Stimulated activated CD4-positive, alpha-beta T cell treated with anti-CD3 and anti-CD28 coated beads, Interleukin-12 subunit alpha, Interleukin-12 subunit beta, amount 100 ng/mL, for 24 hours (primary cell): ENCODE data around the gene STK4.
"Not testable (repeated sequence)": the region's sequence is repeated elsewhere in the genome, so short reads cannot be mapped to it uniquely, and the experiment has no call there.

Source experiments
- DNase-seq, 2 experiments: peaks; one replicate each; pipeline ENCODE4 v3.0.0-alpha.2; 2020; ENCODE audit warnings: low read depth in 2 of 2

Gene STK4

DNA sequence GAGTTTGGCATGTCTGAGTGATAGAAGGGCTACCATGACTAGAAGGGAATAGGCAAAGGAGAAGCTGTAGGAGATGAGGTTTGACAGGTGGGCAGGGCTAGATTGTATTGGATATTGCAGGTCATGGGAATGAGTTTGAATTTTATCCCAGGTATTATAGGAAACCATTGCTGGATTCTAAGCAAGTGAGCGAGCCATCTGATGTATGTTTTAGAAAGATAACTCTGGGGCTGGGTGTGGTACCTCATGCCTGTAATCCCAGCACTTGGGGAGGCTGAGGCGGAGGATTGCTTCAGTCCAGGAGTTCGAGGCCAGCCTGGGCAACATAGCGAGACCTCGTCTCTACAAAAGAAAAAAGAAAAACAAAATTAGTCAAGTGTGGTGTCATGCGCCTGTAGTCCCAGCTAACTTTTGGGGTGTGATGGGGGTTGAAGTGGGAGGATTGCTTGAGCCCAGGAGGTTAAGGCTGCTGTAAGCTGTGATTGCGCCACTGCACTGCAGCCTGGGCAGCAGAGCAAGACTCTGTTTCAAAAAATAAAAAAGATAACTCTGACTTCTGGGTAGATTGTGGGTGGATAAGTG lies 16.9 kb downstream of the STK4 start:
- DNase-seq = no peak

DNA sequence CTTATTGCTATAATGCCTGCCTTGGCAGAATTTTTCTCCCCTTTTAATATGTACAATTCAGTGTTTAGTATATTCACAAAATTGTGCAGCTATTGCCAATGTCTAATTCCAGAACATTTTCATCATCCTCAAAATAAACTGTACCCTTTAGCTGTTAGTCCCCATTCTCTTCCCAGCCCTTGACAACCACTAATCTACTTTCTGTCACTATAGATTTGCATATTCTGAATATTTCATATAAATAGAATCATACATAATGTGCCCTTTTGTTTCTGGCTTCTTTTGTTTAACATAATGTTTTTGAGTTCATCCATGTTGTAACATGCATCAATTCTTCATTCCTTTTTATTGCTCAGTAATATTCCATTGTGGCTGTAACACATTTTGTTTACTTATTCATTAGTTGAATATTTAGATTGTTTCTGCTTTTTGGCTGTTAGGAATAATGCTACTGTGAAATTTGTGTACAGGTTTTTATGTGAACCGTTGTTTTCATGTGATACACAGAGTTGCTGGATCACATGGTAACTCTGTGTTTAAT lies 22.4 kb downstream of the STK4 start:
- DNase-seq = no peak

DNA sequence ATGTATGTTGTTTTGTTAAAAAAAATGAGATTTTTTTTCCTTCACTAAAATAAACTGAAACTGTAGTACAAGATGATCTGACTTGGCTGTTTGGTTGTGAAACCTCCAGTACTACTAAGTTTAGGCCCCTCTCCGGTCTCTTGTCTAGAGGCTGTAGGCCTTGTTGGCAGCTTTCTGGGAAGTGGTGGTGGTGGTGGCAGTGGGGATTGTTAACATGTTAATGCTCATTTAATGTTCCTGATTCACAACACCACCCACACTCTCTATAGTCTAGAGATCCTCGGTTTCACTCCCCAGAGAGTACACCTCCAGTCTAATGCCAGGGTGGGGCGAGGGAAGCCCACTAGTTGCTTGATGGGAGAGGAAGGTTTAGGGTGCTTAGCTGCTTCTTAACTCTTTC lies 24.1 kb downstream of the STK4 start:
- peak; percentile 38 to 49 for DNase-seq

DNA sequence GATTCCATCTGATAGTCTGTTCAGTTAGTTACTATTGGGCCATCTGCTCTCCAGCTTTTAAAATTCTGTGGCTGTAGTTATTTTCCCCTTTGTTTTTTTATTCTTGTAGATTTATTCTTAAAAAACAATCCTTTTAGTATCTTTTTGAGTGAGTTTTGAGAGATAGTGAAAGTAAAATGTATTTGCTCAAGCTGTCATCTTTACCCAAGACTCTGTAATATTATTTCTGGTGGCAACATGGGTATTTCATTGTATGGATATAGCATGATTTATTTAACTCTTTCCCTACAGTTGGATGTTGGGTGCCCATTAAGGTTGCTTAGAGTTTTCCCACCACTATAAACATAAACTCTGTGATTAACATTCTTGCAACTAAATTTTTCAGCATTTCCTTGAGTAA lies 24.6 kb downstream of the STK4 start:
- no peak for DNase-seq

DNA sequence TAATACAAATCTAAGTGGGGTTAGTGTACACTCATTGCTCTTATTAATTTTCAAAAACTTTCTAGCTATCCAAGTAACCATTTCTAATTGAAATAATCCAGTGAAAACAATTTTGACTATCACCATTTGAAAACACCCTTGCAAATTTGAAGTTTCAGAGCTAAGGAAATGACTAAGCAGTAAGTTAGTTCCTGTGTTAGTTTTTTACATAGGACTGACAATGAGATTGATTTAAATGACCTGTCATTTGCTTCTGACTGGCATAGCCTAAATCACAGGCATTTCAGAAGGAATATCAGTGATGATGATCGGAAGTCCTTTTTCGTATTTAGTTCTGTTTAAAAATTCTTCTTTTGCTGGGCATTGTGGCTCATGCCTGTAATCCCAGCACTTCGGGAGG lies 27.0 kb downstream of the STK4 start:
- no peak for DNase-seq

DNA sequence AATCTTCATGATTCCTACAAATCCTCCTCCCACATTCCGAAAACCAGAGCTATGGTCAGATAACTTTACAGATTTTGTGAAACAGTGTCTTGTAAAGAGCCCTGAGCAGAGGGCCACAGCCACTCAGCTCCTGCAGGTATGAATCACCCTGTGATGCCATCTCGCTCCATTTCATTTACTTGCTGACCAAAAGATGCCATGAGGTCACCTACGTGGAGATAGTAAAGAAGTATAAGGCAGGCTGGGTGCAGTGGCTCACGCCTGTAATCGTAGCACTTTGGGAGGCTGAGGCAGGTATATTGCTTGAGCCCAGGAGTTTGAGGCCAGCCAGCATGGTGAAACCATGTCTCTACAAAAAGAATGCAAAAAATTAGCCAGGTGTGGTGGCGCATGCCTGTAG lies 30.9 kb downstream of the STK4 start:
- no peak for DNase-seq

DNA sequence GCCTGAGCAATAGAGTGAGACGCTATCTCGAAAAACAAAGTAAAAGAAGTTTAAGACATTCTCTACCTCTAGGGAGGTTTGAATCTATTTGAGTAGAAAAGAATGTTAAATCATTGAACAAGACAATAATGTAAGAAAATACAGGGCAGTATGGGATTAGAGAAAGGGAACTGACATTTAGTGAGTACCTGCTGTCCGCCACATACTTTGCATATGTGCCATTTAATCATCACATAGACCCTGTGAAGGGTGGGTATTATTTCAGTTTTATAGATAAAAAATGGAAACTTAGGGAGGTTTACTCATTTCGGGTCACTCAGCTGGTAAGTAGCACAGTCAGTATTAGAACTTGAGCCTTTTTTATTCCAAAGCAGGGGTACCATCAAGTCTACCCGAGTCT lies 31.4 kb downstream of the STK4 start:
- no peak for DNase-seq

DNA sequence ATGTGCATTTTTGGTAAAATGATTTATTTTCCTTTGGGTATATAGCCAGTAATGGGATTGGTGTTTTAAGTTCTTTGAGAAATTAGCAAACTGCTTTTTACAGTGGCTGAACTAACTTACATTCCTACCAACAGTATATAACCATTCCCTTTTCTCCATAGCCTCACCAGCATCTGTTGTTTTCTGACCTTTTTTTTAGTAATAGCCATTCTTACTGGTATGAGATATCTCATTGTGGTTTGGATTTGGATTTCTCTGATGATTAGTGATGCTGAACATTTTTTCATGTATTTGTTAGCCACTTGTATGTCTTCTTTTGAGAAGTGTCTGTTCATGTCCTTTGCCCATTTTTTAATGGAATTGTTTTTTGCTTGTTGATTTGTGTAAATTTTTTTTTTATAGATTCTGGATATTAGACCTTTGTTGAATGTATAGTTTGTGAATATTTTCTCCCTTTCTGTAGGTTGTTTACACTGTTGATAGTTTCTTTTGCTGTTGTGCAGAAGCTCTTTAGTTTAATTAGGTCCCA lies 42.3 kb downstream of the STK4 start:
- DNase-seq = no peak

DNA sequence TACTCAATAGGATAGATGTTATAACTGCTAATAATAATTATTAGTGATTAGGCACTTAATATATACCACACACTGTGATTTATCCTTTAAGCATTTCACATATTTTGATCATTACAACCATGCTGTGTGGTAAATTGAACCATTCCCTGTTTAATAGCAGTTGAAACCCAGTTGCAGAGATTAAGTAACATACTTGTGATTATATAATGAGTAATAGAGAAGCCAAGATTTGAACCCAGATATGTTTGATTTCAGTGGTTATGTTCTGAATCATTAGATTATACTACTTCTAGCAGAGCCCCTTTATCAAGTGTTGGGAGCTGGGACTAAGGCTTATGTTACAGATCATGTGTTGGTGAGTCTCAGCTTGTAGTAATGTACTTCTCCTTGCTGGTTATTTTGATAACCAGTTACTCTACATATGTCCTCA lies 44.1 kb downstream of the STK4 start:
- no peak for DNase-seq

DNA sequence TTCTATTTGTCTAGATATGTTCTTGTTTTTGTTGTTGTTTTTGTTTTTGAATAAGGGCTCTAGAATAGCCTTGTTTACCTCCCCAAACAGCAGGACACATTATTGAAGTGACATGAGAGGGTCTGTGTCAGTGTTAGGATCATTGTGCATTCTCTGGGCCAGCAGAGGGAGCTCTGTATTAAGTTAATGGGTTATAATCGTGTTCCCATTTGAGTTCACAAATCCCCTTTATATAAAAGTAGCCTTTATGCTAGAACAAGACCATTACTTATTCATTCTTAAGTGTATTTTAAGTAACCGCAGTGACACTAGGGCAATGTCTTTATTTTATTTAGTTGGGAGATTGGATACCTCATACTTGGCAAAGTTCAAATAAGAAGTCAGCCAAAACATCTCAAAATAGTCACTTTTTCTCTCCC lies 44.8 kb downstream of the STK4 start:
- peak in 1 of 2 experiments; percentile 26 for DNase-seq

DNA sequence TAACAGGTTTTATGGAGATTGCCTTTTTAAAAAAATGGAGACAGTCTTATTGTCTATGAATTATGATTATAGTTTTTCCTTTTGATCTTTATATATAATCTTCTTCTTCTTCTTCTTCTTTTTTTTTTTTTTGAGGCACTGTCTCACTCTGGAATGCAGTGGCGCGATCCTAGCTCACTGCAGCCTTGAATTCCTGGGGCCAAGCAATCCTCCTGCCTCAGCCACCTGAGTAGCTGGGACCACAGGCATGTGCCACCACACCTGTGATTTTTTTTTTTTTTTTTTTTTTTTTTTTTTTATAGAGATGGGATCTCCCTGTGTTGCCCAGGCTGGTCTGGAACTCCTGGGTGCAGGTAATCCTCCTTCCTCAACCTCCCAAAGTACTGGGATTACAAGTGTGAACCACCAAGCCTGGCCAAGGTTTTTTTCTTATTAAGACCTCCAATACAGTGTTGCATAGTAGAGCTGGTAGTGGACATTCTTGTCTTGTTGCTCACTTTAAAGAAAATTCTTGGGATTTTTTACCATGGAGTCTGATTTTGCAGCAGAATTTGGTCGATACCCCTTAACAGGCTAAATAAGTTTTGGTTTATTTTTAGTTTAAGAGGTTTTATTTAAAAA lies 46.5 kb downstream of the STK4 start:
- DNase-seq = no peak

DNA sequence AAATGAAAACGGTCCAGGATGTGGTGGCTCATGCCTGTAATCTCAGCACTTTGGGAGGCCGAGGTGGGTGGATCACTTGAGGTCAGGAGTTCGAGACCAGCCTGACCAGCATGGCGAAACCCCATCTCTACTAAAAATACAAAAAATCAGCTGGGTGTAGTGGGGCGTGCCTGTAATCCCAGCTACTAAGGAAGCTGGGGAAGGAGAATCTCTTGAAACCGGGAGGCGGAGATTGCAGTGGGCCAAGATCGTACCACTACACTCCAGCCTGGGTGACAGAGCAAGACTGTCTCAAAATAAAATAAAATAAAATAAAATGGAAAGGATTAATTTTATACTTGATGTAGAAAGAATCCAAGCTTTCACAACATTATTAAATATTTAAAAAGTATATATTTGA lies 47.8 kb downstream of the STK4 start:
- DNase-seq = not testable (repeated sequence)

DNA sequence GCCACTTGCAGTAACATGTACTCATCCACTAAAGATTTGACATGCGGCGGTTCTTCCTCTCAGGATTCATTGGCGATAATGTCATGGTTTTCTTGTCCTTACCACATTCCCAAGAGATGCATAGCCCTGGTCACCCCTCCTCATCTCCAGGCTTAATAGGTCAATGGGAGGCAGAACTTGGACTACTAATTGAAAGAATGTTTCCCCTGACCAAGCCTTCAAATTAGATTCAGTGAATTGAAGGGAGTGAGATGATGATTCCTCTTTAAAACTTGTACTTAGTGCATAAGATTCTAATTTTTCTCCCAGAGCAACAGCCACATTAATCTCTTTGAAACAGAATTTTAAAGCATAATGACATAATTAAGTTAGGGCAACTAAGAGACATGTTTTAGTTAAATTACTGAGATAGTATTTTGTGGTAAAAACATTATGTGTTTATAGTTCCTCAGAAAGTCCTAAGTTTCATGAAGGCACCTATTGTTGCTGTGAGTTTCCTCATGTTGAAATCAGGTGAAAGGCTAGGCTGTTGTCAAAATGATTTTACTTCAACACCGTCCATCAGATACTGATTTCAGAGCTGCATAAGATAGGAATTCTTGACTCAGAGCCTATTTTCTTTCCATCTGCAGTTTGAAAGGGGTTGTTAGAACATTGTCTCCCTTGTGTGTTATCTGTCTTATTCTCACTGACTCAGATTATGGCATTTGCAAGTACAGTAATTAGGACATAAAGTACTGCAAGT lies 48.5 kb downstream of the STK4 start:
- DNase-seq = no peak

DNA sequence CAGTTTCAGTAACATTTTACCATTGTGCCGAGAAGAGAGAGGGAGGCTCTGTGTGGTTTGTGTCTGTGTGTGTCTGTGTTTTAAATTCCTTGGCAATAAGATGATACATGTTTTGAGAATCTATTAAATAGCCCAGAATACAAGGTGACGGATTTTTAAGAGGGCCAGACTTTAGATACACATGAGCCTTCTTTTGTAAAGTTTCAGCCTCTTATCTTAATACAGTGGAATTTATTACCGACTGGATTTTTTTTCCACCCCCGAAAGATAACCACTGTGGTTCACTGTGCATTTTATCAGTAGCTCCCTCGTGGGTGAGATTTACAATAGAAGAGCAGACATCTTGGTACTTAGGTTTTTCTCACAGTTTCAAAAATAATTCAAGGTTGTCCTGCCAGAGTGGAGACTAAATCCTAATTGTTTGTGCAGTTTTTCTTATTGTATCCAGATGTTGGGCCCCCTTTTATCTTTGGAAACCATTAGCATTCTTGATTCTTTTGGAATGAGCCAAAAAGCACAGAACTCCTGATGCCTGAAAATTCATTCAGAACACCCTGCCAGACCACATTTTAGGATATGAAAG lies 49.9 kb downstream of the STK4 start:
- DNase-seq = no peak

DNA sequence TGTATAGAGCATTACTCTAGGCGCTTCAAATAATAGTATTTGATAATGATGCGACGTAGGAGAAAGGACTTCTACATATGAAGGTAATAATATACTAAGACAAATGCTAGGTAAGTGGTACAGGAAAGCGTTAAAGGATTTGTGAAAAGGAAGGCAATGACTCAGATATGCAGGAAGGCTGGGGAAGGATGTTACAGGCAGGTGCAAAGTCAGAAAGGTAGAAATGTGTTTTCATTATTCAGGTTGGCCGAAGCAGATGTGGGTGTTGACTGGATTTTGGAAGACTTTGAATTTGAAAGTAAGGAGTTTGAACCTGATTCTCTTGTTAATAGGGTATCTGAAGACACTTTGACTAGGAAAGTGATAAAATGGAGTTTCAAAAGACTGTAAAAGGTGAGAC lies 51.0 kb downstream of the STK4 start:
- DNase-seq = no peak

DNA sequence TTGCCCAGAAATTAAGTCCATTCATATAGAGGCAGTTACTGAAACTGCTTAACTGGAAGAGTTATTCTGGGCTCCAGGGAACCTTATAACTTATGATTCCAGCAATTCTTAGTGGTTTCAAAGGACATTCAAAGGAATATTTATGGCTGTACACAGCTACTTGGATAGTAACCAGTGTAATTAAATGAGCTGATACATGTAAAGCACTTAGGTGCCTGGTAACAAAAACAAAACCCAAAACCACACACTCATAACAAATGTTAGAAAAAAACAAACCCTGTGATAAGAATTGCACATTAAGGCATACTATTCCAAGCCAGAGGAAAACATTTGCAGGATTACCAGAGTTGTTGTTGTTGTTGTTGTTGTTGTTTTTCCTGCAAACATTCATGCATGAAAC lies 51.5 kb downstream of the STK4 start:
- DNase-seq = no peak

DNA sequence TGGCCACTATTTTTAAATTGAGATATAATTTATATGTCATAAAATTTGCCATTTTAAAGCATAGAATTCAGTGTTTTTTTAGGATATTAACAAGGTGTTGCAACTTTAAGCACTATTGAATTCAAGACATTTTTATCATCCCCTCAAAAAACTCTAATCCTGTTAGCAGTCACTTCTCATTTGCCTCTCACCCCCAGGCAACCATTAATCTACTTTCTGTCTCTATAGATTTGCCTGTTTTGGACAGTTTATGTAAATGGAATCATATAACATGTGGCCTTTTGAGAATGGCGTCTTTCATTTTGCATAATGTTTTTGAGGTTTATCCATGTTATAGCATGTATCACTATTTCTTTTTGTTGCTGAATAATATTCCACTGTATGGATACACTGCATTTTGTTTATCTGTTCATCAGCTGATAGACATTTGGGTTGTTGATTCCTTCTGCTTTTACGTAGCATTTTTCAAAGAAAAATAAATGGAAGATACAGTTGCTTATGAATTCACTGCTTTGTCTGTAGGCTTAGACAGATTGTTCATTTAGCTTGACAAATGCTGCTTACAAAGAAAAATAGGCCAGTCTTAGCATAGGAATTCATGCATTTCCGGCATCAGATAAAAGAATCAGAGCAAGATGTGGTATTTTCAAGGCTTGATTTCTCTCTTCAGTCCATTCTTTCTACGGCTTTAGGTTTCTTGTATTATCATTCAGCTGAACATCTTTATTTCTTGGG lies 52.9 kb downstream of the STK4 start:
- DNase-seq = no peak

DNA sequence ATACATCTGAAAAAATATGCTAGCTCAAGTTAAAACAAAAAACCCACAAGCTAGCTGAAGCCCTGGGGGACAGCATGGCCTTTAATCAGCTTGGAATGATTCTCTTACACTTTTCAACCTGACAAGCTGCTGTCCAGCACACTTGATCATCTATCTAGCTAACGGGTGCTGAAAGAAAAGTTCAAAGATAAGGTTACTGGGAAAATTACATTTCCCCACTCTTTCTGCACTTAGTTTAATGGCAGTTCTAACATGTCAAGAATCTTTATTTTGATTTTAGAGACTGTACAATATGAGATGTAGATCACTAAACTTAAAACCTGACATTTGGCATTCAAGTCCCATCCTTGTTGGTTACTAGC lies 53.4 kb downstream of the STK4 start:
- DNase-seq = no peak

DNA sequence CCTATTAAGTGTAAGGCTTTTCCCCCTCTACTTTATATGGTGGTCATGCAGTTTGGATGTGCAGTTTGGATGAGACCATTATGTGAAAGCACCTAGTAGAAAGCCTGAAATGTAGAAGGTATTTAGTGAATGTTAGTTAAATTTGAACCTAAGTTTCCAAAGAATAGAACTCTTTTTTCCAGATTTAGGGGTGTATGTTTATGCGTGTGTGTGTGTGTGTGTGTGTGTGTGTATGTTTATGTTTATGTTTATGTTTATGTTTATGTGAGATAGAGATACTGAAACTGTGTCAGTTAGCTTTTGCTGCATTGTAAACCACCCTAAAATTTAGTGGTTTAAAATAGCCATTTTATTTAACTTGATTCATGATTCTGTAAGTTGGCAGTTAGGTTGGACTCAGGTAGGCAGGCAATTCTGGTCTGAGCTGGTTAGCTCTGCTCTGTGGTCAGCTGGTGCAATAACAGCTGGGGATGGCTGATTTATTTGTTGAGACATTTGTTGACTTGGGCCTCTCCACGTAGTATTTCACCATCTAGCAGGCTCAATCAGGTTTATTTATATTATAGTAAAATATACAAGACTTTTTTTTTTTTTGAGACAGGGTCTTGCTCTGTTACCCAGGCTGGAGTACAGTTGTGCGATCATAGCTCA lies 54.0 kb downstream of the STK4 start:
- DNase-seq = no peak

DNA sequence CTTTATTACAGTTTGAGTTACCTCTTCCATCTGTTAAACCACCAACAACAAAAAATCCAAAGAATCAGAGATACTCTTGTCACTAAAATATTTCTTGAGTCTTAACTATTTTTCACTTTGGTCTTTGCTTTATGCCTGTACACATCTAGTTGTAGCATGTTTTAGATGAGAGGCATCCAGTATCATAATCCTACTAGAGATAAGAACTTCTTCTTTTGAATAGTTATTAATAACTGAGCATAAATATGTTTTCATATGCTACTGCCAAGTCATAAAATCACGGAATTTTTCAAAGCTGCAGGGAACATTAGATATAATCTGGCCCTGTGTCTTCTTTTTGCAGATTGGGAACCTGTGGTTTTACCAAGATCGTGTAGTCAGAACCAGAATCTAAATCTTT lies 55.3 kb downstream of the STK4 start:
- no peak for DNase-seq

DNA sequence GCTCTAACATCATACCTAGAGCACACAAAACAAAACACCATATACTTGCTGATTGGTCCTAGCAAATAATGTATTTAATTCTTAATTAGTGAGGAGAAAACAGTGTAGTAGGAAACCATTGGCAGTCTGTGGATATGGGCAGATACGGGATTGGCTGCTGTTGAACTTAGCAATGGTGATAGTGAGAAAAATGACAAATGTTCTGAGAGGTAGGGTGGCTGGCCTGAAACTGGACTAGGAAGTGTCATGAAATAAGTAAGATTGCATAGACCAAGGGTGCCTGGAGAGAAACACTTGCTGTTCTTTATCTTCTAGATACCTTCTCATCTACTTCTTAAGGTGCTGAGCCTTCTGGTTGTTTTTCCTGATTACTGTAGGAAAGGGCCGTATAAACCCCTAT lies 56.8 kb downstream of the STK4 start:
- DNase-seq = not testable (repeated sequence)
